Colon (tissue), 2 donors: ENCODE data around the gene SLITRK4.

ENCODE experiments used
- FAIRE-seq: peaks from 2 replicates; lab custom pipeline; 2012; peaks lifted over from hg19 to GRCh38; lab: Jason Lieb, UNC
- donor health status: control.
- donor health status: control.

The SLITRK4 gene

GRCh38 chrX:143635915-143636314 lies at the start of gene SLITRK4:
SLITRK4 (minus strand) TSS chrX:143636101; CDS start chrX:143631108, 4,993 bp downstream.
- FAIRE-seq = no peak

- no peak for FAIRE-seq
Observed at GRCh38 chrX:143683486-143683885, 47.6 kb upstream of the SLITRK4 start.

- FAIRE-seq = no peak
Observed at GRCh38 chrX:143674926-143675325, 39.0 kb upstream of the SLITRK4 start.

GRCh38 chrX:143669395-143669794 lies 33.5 kb upstream of the SLITRK4 start:
- no peak for FAIRE-seq

GRCh38 chrX:143664302-143664701 lies 28.4 kb upstream of the SLITRK4 start:
- no peak for FAIRE-seq

- no peak for FAIRE-seq
Observed at GRCh38 chrX:143663755-143664154, 27.9 kb upstream of the SLITRK4 start.

GRCh38 chrX:143661286-143661685 lies 25.4 kb upstream of the SLITRK4 start:
- no peak for FAIRE-seq

- FAIRE-seq = no peak
Observed at GRCh38 chrX:143648705-143649104, 12.8 kb upstream of the SLITRK4 start.

GRCh38 chrX:143642426-143642825 lies 6.5 kb upstream of the SLITRK4 start:
- FAIRE-seq = no peak

- FAIRE-seq = no peak
Observed at GRCh38 chrX:143636831-143637230, 930 bp upstream of the SLITRK4 start.

GRCh38 chrX:143634663-143635455 lies 1.0 kb downstream of the SLITRK4 start:
- FAIRE-seq = no peak

GRCh38 chrX:143634309-143634662 lies 1.6 kb downstream of the SLITRK4 start:
- FAIRE-seq = no peak

GRCh38 chrX:143633461-143634308 lies 2.2 kb downstream of the SLITRK4 start:
- no peak for FAIRE-seq

- no peak for FAIRE-seq
Observed at GRCh38 chrX:143632625-143633410, 3.1 kb downstream of the SLITRK4 start.

- FAIRE-seq = no peak
Observed at GRCh38 chrX:143623657-143624056, 12.2 kb downstream of the SLITRK4 start.

- no peak for FAIRE-seq
Observed at GRCh38 chrX:143621276-143621675, 14.6 kb downstream of the SLITRK4 start.

- FAIRE-seq = no peak
Observed at GRCh38 chrX:143615851-143616250, 20.1 kb downstream of the SLITRK4 start.

GRCh38 chrX:143601809-143602208 lies 34.1 kb downstream of the SLITRK4 start:
- no peak for FAIRE-seq

- FAIRE-seq = no peak
Observed at GRCh38 chrX:143581240-143581639, 54.7 kb downstream of the SLITRK4 start.

GRCh38 chrX:143580266-143580665 lies 55.6 kb downstream of the SLITRK4 start:
- FAIRE-seq = no peak
